HCT116 (cell line): ENCODE results near the gene OR6P1. TPM values are rescaled to one million over a fixed set of nuclear protein-coding genes. Genes with fewer than 3 reads are reported as not detected.

Experiments used
- ATAC-seq: fragments of 200-7000 bp; cut with Tn5 transposase; 2 replicates; pipeline ENCODE4 v1.9.1; 2020; ENCODE audit warnings: mild to moderate bottlenecking, moderate library complexity
- BruUV-seq: library from RNA; stranded (reverse); fragments of 400-500 nt; replicated peaks from 2 replicates; lab custom pipeline; 2021; lab: Mats Ljungman, UMichigan
- CTCF ChIA-PET: fragments of 300-600 bp; sonication (Branson Sonifier 250); formaldehyde crosslinking; loops from one replicate; lab custom pipeline; 2021; ENCODE audit warnings: antibody characterized with exemption; lab: Charles Lee
- POLR2A ChIA-PET: fragments of 300-600, 350-600 bp; sonication (Branson Sonifier 250); formaldehyde crosslinking; loops from one replicate; lab custom pipeline; 2021; ENCODE audit warnings: antibody characterized with exemption; lab: Charles Lee
- RAD21 ChIA-PET, 2 experiments: fragments of 300-600 bp; sonication (Branson Sonifier 250); formaldehyde crosslinking; loops; one replicate each; lab custom pipeline; 2023; ENCODE audit warnings: low total read pairs in 2 of 2; ENCODE audit not compliant: uncharacterized antibody in 2 of 2, unreplicated experiment in 2 of 2, low non-redundant PET in 1 of 2; lab: Charles Lee
- DNase-seq: peaks from one replicate; pipeline ENCODE4 v3.0.0-alpha.2; 2010; ENCODE audit warnings: low read depth, low spot score
- H2AFZ ChIP-seq: fragments of 200-600 bp; shearing (Covaris generic), sonication (generic); 2 replicates; pipeline ENCODE4 v1.6.1; 2017; ENCODE audit warnings: low read depth, mixed run types, mixed read lengths, antibody characterized with exemption, low read length; ENCODE audit not compliant: poor library complexity, severe bottlenecking
- H3K27ac ChIP-seq: 2 replicates; pipeline ENCODE4 v1.5.1; 2012; ENCODE audit warnings: low read depth, low read length
- H3K27me3 ChIP-seq: fragments of 200-600 bp; sonication (generic); 2 replicates; pipeline ENCODE4 v1.6.1; 2016; ENCODE audit warnings: mixed run types, low read length, mixed read lengths; ENCODE audit not compliant: insufficient read depth
- H3K36me3 ChIP-seq, 2 experiments: fragments of 200-500 bp in 1 of 2; fragments of 200-600 bp in 1 of 2; sonication (Bioruptor generic) in 1 of 2; sonication (generic) in 1 of 2; 2 replicates each; pipeline versions ENCODE4 v1.5.1 to v1.6.1; 2014 to 2016; ENCODE audit warnings: low read length in 2 of 2, inconsistent platforms in 1 of 2, mixed read lengths in 1 of 2, mixed run types in 1 of 2; ENCODE audit not compliant: insufficient read depth in 2 of 2, control insufficient read depth in 1 of 2
- H3K4me1 ChIP-seq, 2 experiments: fragments of 200-600 bp in 1 of 2; sonication (generic) in 1 of 2; 2 replicates each; pipeline versions ENCODE4 v1.5.1 to v1.6.1; 2012 to 2017; ENCODE audit warnings: low read length in 2 of 2, inconsistent platforms in 1 of 2, mild to moderate bottlenecking in 1 of 2, mixed read lengths in 1 of 2, mixed run types in 1 of 2, moderate library complexity in 1 of 2; ENCODE audit not compliant: insufficient read depth in 2 of 2, control insufficient read depth in 1 of 2
- H3K4me2 ChIP-seq: fragments of 200-600 bp; sonication (generic); 2 replicates; pipeline ENCODE4 v1.6.1; 2017; ENCODE audit warnings: mixed run types, low read length, mixed read lengths
- H3K4me3 ChIP-seq, 2 experiments: fragments of 200-600 bp in 1 of 2; sonication (generic) in 1 of 2; replicated peaks in 1 of 2; 2 replicates each; pipeline ENCODE4 v1.5.1; 2011 to 2016; ENCODE audit warnings: low read length in 2 of 2, control low read depth in 1 of 2, low read depth in 1 of 2, mild to moderate bottlenecking in 1 of 2, mixed read lengths in 1 of 2, mixed run types in 1 of 2
- H3K79me2 ChIP-seq: fragments of 200-600 bp; sonication (generic); 2 replicates; pipeline ENCODE4 v1.6.1; 2017; ENCODE audit warnings: mild to moderate bottlenecking, mixed run types, low read length, moderate library complexity, mixed read lengths; ENCODE audit not compliant: insufficient read depth
- H3K9ac ChIP-seq: fragments of 200-600 bp; sonication (generic); 2 replicates; pipeline ENCODE4 v1.6.1; 2016; ENCODE audit warnings: low read length, mixed read lengths
- H3K9me2 ChIP-seq: fragments of 200-600 bp; sonication (generic), shearing (Covaris generic); 2 replicates; pipeline ENCODE4 v1.6.1; 2017; ENCODE audit warnings: mixed run types, mild to moderate bottlenecking, moderate library complexity; ENCODE audit not compliant: insufficient read depth
- H3K9me3 ChIP-seq, 2 experiments: fragments of 200-500 bp in 1 of 2; fragments of 200-600 bp in 1 of 2; sonication (Bioruptor generic) in 1 of 2; sonication (generic) in 1 of 2; 2 replicates each; pipeline ENCODE4 v1.6.1; 2014 to 2017; ENCODE audit warnings: low read length in 2 of 2, mixed read lengths in 2 of 2, inconsistent platforms in 1 of 2, low read depth in 1 of 2, mild to moderate bottlenecking in 1 of 2, mixed run types in 1 of 2, moderate library complexity in 1 of 2; ENCODE audit not compliant: control insufficient read depth in 1 of 2, insufficient read depth in 1 of 2
- H4K20me1 ChIP-seq: fragments of 200-600 bp; sonication (generic), shearing (Covaris generic); 2 replicates; pipeline ENCODE4 v1.6.1; 2017; ENCODE audit warnings: mixed run types, mild to moderate bottlenecking, moderate library complexity; ENCODE audit not compliant: insufficient read depth
- ATF3 ChIP-seq: IDR thresholded peaks from 2 replicates; pipeline ENCODE4 v1.6.1; 2012
- CEBPB ChIP-seq: IDR thresholded peaks from 2 replicates; pipeline ENCODE4 v1.6.1; 2012; ENCODE audit warnings: low read depth
- EGR1 ChIP-seq: IDR thresholded peaks from 2 replicates; pipeline ENCODE4 v1.6.1; 2012; ENCODE audit warnings: low read depth
- ELF1 ChIP-seq: IDR thresholded peaks from 2 replicates; pipeline ENCODE4 v1.6.1; 2012; ENCODE audit warnings: low read depth, borderline replicate concordance
- EZH2phosphoT487 ChIP-seq: fragments of 200-600 bp; IDR thresholded peaks from 2 replicates; pipeline ENCODE4 v1.6.1; 2018; ENCODE audit warnings: antibody characterized with exemption, borderline replicate concordance
- REST ChIP-seq: IDR thresholded peaks from 2 replicates; pipeline ENCODE4 v1.6.1; 2012; ENCODE audit warnings: low read depth
- SIN3A ChIP-seq: IDR thresholded peaks from 2 replicates; pipeline ENCODE4 v1.6.1; 2012; ENCODE audit warnings: low read depth
- SP1 ChIP-seq: IDR thresholded peaks from 2 replicates; pipeline ENCODE4 v1.6.1; 2012; ENCODE audit warnings: low read depth
- ZBTB33 ChIP-seq: IDR thresholded peaks from 2 replicates; pipeline ENCODE4 v1.6.1; 2011; ENCODE audit warnings: mild to moderate bottlenecking, low read length, moderate library complexity; ENCODE audit not compliant: insufficient replicate concordance; ENCODE audit errors: extremely low read depth
- ZNF274 ChIP-seq: fragments of 200-500 bp; sonication (Bioruptor generic); IDR thresholded peaks from 2 replicates; pipeline ENCODE4 v1.6.1; 2014; ENCODE audit warnings: mild to moderate bottlenecking, low read depth, low read length, inconsistent platforms
- intact Hi-C: fragments of 100-400 bp; cut with micrococcal nuclease; formaldehyde crosslinking; loops from 2 replicates; pipeline ENCODE4 v1.10.0; 2022
- total RNA-seq: library from RNA; stranded (reverse); gene quantifications from one replicate; pipeline ENCODE4 v1.2.1, GENCODE V29; 2021; ENCODE audit not compliant: unreplicated experiment
- TF ChIP-seq, protein P1 (sequence below), 3 experiments: fragments of 200-600 bp in 1 of 3; sonication (generic) in 1 of 3; IDR thresholded peaks in 2 of 3; conservative IDR thresholded peaks in 1 of 3; 2 replicates each; pipeline ENCODE4 v1.5.1; 2012 to 2017; ENCODE audit warnings: low read depth in 2 of 3, low read length in 2 of 3, antibody characterized with exemption in 1 of 3, borderline replicate concordance in 1 of 3, control low read depth in 1 of 3, mild to moderate bottlenecking in 1 of 3, mixed read lengths in 1 of 3, mixed run types in 1 of 3, moderate library complexity in 1 of 3; ENCODE audit not compliant: insufficient read depth in 1 of 3

The OR6P1 gene
- total RNA-seq, 1 experiment from 2014 or later = not detected

- Histone ChIP-seq H3K9ac (no peak overlapping the region), H3K4me2 (no peak overlapping the region), H3K27me3 (no peaks in the 10 kb centered on the region), H3K9me2 (no peaks in the 10 kb centered on the region), H3K4me1 (no peaks in the 10 kb centered on the region), H4K20me1 (no peaks in the 10 kb centered on the region), H3K4me3 (no peak overlapping the region), H3K79me2 (no peaks in the 10 kb centered on the region), H3K36me3 (no peaks in the 10 kb centered on the region), H3K27ac (no peak overlapping the region), H2AFZ (no peak overlapping the region), H3K9me3 (no peaks in the 10 kb centered on the region)
- DNase-seq (no peak), ATAC-seq (no peak)
- ChIA-PET POLR2A (no interaction called here), CTCF (no interaction called here), RAD21 (no interaction called here)
- intact Hi-C loops = no loop called here
- TF ChIP-seq REST = no peak
- TF ChIP-seq, protein P1, sequence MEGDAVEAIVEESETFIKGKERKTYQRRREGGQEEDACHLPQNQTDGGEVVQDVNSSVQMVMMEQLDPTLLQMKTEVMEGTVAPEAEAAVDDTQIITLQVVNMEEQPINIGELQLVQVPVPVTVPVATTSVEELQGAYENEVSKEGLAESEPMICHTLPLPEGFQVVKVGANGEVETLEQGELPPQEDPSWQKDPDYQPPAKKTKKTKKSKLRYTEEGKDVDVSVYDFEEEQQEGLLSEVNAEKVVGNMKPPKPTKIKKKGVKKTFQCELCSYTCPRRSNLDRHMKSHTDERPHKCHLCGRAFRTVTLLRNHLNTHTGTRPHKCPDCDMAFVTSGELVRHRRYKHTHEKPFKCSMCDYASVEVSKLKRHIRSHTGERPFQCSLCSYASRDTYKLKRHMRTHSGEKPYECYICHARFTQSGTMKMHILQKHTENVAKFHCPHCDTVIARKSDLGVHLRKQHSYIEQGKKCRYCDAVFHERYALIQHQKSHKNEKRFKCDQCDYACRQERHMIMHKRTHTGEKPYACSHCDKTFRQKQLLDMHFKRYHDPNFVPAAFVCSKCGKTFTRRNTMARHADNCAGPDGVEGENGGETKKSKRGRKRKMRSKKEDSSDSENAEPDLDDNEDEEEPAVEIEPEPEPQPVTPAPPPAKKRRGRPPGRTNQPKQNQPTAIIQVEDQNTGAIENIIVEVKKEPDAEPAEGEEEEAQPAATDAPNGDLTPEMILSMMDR (IDR thresholded peaks at IDR 0.05 in 2 of 3, conservative IDR thresholded peaks at IDR 0.05 in 1 of 3; ENCODE audit: borderline replicate concordance in 1 of 3, insufficient read depth in 1 of 3, low read depth in 2 of 3, low read length in 2 of 3) = no peak
- TF ChIP-seq SIN3A = no peak
- TF ChIP-seq EZH2phosphoT487 = no peak
- TF ChIP-seq ZNF274 = no peak
- no peak for TF ChIP-seq ZBTB33
- no peak for TF ChIP-seq ATF3
- no peak for TF ChIP-seq EGR1
- TF ChIP-seq SP1 = no peak
- TF ChIP-seq ELF1 = no peak
- TF ChIP-seq CEBPB = no peak
- BruUV-seq = no TSS peak
These were observed 49.3 kb downstream of the OR6P1 start for GRCh38 chr1:158520955-158521665.
